HepG2 (cell line): Measurements from ENCODE around the gene RRP8. TPM values are rescaled to one million over a fixed set of nuclear protein-coding genes. Genes with fewer than 3 reads are reported as not detected.

Experiments used
- HNF1B ChIP-seq: sonication (generic); formaldehyde crosslinking; IDR thresholded peaks from 2 replicates; pipeline ENCODE4 v1.5.1; 2020; ENCODE audit warnings: mild to moderate bottlenecking, moderate library complexity, missing genetic modification reagents
- HNF4G ChIP-seq, 2 experiments: sonication (generic) in 1 of 2; formaldehyde crosslinking in 1 of 2; IDR thresholded peaks; 2 replicates each; pipeline versions ENCODE4 v1.4.0 to v1.6.1; 2011 to 2020; ENCODE audit warnings: borderline replicate concordance in 2 of 2, low read depth in 2 of 2, mild to moderate bottlenecking in 2 of 2, low read length in 1 of 2, missing genetic modification reagents in 1 of 2, moderate library complexity in 1 of 2
- NFIB ChIP-seq: sonication (generic); formaldehyde crosslinking; IDR thresholded peaks from 2 replicates; pipeline ENCODE4 v1.9.0; 2021; ENCODE audit warnings: missing genetic modification reagents, mild to moderate bottlenecking, borderline replicate concordance
- POGZ ChIP-seq: sonication (generic); formaldehyde crosslinking; IDR thresholded peaks from 2 replicates; pipeline ENCODE4 v1.4.0; 2020; ENCODE audit warnings: mild to moderate bottlenecking, missing genetic modification reagents
- ZIK1 ChIP-seq: sonication (generic); formaldehyde crosslinking; IDR thresholded peaks from 2 replicates; pipeline ENCODE4 v1.5.0; 2020; ENCODE audit warnings: mild to moderate bottlenecking, low read depth, missing genetic modification reagents, borderline replicate concordance
- ZNF205 ChIP-seq: IDR thresholded peaks from 2 replicates; pipeline ENCODE4 v1.6.1; 2018; ENCODE audit warnings: missing biosample characterization, missing genetic modification reagents
- ZNF253 ChIP-seq: sonication (generic); formaldehyde crosslinking; IDR thresholded peaks from 2 replicates; pipeline ENCODE4 v1.8.0; 2022; ENCODE audit warnings: mild to moderate bottlenecking, missing genetic modification reagents, borderline replicate concordance
- ZNF451 ChIP-seq: sonication (generic); formaldehyde crosslinking; IDR thresholded peaks from 2 replicates; pipeline ENCODE4 v1.5.0; 2020; ENCODE audit warnings: mild to moderate bottlenecking, missing genetic modification reagents
- ZNF563 ChIP-seq: sonication (generic); formaldehyde crosslinking; IDR thresholded peaks from 2 replicates; pipeline ENCODE4 v1.8.0; 2022; ENCODE audit warnings: mild to moderate bottlenecking, moderate library complexity, missing genetic modification reagents
- ZNF724P ChIP-seq: sonication (generic); formaldehyde crosslinking; IDR thresholded peaks from 2 replicates; pipeline ENCODE4 v1.8.0; 2022; ENCODE audit warnings: missing genetic modification reagents, borderline replicate concordance
- ZNF776 ChIP-seq: sonication (generic); formaldehyde crosslinking; IDR thresholded peaks from 2 replicates; pipeline ENCODE4 v1.4.0; 2020; ENCODE audit warnings: mild to moderate bottlenecking, missing genetic modification reagents
- polyA plus RNA-seq, 8 experiments: library from polyadenylated mRNA; depleted of rRNA in 3 of 8; stranded (reverse) in 7 of 8; unstranded in 1 of 8; fragments of >200 nt; fragmentation: Illumina TruSeq in 4 of 8; extraction: Trizol in 4 of 8; gene quantifications; 2 replicates each; pipeline versions ENCODE4 v1.2.1 to v1.2.3, GENCODE V29; 2011 to 2016; ENCODE audit warnings: low read depth in 4 of 8, missing spikeins in 1 of 8, mixed read lengths in 1 of 8; ENCODE audit not compliant: insufficient read depth in 1 of 8
- total RNA-seq, 5 experiments: library from RNA; depleted of rRNA; stranded (reverse); fragments of >200 nt; fragmentation: Illumina TruSeq; extraction: Trizol; gene quantifications; 2 replicates each; pipeline ENCODE4 v1.2.3, GENCODE V29; 2016; ENCODE audit warnings: low read depth in 1 of 5
- TF ChIP-seq, protein P1 (sequence below): sonication (generic); formaldehyde crosslinking; IDR thresholded peaks from 2 replicates; pipeline ENCODE4 v1.8.1; 2023; ENCODE audit warnings: mild to moderate bottlenecking, moderate library complexity, missing genetic modification reagents
- TF ChIP-seq, protein P2 (sequence below): sonication (generic); formaldehyde crosslinking; IDR thresholded peaks from 2 replicates; pipeline ENCODE4 v1.5.1; 2020; ENCODE audit warnings: mild to moderate bottlenecking, missing genetic modification reagents, moderate library complexity
- TF ChIP-seq, protein P3 (sequence below): sonication (generic); formaldehyde crosslinking; IDR thresholded peaks from 2 replicates; pipeline ENCODE4 v1.4.0; 2020; ENCODE audit warnings: missing genetic modification reagents, borderline replicate concordance
- TF ChIP-seq, protein P4 (sequence below), 2 experiments: IDR thresholded peaks; 2 replicates each; pipeline ENCODE4 v1.6.1; 2011 to 2012; ENCODE audit warnings: low read length in 2 of 2, borderline replicate concordance in 1 of 2, low read depth in 1 of 2, mild to moderate bottlenecking in 1 of 2, moderate library complexity in 1 of 2

The RRP8 gene
- total and polyA plus RNA-seq, 2 of the 13 experiments (the other 11 are each of a cell fraction or from before 2014, with no cell fraction given), result 7.2 to 21.6 TPM

DNA sequence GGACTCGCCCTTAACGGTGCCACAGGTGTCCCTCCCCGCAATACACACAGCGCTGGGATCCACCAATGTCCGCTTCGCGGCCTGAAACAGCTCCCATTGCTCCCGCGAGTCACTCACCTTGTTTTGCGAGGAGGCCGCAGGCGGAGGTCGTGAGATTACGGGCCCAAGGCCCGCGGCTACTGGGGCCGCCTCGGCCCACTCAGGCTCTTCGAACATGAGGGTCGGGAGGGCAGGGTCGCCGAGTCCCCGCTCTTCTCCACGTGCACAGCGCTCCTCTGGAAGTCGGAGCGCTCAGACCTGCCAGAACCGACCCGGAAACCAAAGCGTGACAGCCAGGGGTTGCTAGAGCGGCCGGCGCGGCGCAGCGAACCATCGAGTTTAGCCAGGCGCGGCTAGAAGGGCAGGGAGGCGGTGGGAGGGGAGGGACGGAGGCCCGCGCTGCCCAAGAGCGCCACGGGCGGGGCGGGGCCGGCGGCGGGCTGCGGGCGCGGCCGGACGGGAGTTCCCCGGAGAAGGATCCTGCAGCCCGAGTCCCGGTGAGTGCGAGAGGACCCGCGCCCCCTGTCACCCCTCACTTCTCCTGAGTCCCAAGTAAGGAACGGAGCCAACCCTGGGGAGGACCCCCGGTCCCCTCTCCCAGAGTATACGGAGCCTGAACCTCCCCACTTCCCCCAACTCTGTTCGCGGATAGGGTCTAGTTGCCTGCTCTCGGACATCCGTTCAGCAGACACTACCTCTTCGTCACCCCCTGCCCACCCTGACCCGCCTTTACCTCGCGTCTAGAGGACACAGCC is at the start of gene RRP8, which contains the start of gene ILK (continued):
- peak; percentile 98 for TF ChIP-seq ZIK1 (CRISPR knock-in tag)
- TF ChIP-seq ZNF205, result peak; percentile 88
- TF ChIP-seq HNF1B (CRISPR knock-in tag), result peak; percentile 94
- TF ChIP-seq POGZ (CRISPR knock-in tag), result peak; percentile 84
- 0 out of 2 replicates have a peak, but pooled peaks have one; percentile 44 for TF ChIP-seq ZNF253 (CRISPR knock-in tag)
- TF ChIP-seq NFIB, result no peak
- TF ChIP-seq, protein P1, sequence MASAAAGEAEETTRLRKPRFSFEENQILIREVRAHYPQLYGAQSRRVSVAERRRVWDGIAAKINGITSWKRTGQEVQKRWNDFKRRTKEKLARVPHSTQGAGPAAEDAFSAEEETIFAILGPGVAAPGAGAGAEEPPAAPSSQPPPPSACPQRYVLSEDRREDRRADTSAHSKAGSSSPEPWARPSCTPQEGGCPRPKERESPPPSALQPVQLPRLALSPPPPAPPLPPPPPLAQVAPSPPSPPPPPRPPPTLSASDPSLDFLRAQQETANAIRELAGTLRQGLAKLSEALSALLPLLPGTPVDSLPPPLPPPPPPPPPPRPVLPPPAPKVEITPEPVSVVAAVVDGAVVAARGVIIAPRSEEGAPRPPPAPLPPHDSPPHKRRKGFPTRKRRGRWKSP (CRISPR knock-in tag), result peak; percentile 77
- no peak for TF ChIP-seq HNF4G (IDR thresholded peaks at IDR 0.05; ENCODE audit: borderline replicate concordance, low read depth, low read length)
- peak; percentile 65; the same call in 1 of the 2 replicates for TF ChIP-seq HNF4G (CRISPR knock-in tag; IDR thresholded peaks at IDR 0.05; ENCODE audit: borderline replicate concordance, low read depth)
- TF ChIP-seq ZNF451 (CRISPR knock-in tag), result peak; percentile 89; the same call in 1 of the 2 replicates
- TF ChIP-seq, protein P2, sequence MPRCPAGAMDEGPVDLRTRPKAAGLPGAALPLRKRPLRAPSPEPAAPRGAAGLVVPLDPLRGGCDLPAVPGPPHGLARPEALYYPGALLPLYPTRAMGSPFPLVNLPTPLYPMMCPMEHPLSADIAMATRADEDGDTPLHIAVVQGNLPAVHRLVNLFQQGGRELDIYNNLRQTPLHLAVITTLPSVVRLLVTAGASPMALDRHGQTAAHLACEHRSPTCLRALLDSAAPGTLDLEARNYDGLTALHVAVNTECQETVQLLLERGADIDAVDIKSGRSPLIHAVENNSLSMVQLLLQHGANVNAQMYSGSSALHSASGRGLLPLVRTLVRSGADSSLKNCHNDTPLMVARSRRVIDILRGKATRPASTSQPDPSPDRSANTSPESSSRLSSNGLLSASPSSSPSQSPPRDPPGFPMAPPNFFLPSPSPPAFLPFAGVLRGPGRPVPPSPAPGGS (CRISPR knock-in tag), result peak; percentile 65; the same call in 1 of the 2 replicates
- peak; percentile 71; the same call in 1 of the 2 replicates for TF ChIP-seq ZNF563 (CRISPR knock-in tag)
- TF ChIP-seq, protein P3, sequence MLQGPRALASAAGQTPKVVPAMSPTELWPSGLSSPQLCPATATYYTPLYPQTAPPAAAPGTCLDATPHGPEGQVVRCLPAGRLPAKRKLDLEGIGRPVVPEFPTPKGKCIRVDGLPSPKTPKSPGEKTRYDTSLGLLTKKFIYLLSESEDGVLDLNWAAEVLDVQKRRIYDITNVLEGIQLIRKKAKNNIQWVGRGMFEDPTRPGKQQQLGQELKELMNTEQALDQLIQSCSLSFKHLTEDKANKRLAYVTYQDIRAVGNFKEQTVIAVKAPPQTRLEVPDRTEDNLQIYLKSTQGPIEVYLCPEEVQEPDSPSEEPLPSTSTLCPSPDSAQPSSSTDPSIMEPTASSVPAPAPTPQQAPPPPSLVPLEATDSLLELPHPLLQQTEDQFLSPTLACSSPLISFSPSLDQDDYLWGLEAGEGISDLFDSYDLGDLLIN (CRISPR knock-in tag), result no peak
- TF ChIP-seq, protein P4, sequence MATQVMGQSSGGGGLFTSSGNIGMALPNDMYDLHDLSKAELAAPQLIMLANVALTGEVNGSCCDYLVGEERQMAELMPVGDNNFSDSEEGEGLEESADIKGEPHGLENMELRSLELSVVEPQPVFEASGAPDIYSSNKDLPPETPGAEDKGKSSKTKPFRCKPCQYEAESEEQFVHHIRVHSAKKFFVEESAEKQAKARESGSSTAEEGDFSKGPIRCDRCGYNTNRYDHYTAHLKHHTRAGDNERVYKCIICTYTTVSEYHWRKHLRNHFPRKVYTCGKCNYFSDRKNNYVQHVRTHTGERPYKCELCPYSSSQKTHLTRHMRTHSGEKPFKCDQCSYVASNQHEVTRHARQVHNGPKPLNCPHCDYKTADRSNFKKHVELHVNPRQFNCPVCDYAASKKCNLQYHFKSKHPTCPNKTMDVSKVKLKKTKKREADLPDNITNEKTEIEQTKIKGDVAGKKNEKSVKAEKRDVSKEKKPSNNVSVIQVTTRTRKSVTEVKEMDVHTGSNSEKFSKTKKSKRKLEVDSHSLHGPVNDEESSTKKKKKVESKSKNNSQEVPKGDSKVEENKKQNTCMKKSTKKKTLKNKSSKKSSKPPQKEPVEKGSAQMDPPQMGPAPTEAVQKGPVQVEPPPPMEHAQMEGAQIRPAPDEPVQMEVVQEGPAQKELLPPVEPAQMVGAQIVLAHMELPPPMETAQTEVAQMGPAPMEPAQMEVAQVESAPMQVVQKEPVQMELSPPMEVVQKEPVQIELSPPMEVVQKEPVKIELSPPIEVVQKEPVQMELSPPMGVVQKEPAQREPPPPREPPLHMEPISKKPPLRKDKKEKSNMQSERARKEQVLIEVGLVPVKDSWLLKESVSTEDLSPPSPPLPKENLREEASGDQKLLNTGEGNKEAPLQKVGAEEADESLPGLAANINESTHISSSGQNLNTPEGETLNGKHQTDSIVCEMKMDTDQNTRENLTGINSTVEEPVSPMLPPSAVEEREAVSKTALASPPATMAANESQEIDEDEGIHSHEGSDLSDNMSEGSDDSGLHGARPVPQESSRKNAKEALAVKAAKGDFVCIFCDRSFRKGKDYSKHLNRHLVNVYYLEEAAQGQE (IDR thresholded peaks at IDR 0.05; ENCODE audit: borderline replicate concordance in 1 of 2, low read depth in 1 of 2, low read length in 2 of 2), result peak in 1 of 2 experiments; percentile 43; a peak in 1 of 4 replicates
- TF ChIP-seq ZNF776 (CRISPR knock-in tag), result no peak; the same call in 1 of the 2 replicates
- TF ChIP-seq ZNF724P (CRISPR knock-in tag), result peak; percentile 68; the same call in 1 of the 2 replicates
